ENCODE measurements around the gene ACSF2.
A peak's percentile ranks its signal among the peaks of the same experiment; 100 is the strongest.

ACSF2 gene

GRCh38 chr17:50477976-50478375, 52.0 kb downstream of the ACSF2 start:
- H3K4me3 ChIP-seq (ENCODE audit: severe bottlenecking), result no peak overlapping the region
- H3K9me3 ChIP-seq (ENCODE audit: severe bottlenecking), result no peaks in the 10 kb centered on the region
- ATAC-seq (ENCODE audit: low read depth), result no peak
- H3K27ac ChIP-seq (ENCODE audit: poor library complexity, severe bottlenecking), result peak overlapping the region; percentile 67
- peaks cover 38% of the 10 kb centered on the region for H3K36me3 ChIP-seq (ENCODE audit: low read depth)
- no peak for DNase-seq (ENCODE audit: low spot score)
- no peak for TF ChIP-seq CTCF (IDR thresholded peaks at IDR 0.05; ENCODE audit: poor library complexity, severe bottlenecking)
- no peaks in the 10 kb centered on the region for H3K27me3 ChIP-seq (ENCODE audit: insufficient read depth, poor library complexity, severe bottlenecking)
- H3K4me1 ChIP-seq (ENCODE audit: insufficient read depth, poor library complexity, severe bottlenecking), result peaks cover 15% of the 10 kb centered on the region

- ATAC-seq (ENCODE audit: low read depth) (peak; percentile 83), DNase-seq (ENCODE audit: low spot score) (peak; percentile 89)
- H3K27ac ChIP-seq (ENCODE audit: poor library complexity, severe bottlenecking), result peak within 1 kb of the TSS; percentile 67
- H3K9me3 ChIP-seq (ENCODE audit: severe bottlenecking), result no peaks in the 10 kb centered on the region
- H3K4me3 ChIP-seq (ENCODE audit: severe bottlenecking), result peak within 1 kb of the TSS; percentile 51
- H3K36me3 ChIP-seq (ENCODE audit: low read depth), result peaks cover 38% of the 10 kb centered on the region
- H3K27me3 ChIP-seq (ENCODE audit: insufficient read depth, poor library complexity, severe bottlenecking), result no peaks in the 10 kb centered on the region
- TF ChIP-seq CTCF (IDR thresholded peaks at IDR 0.05; ENCODE audit: poor library complexity, severe bottlenecking), result peak; percentile 97
- peaks cover 15% of the 10 kb centered on the region for H3K4me1 ChIP-seq (ENCODE audit: insufficient read depth, poor library complexity, severe bottlenecking)
Observed at GRCh38 chr17:50478391-50479381, 52.7 kb downstream of the ACSF2 start, which contains the start of gene RSAD1. Gene RSAD1, plus strand, starts transcription at chr17:50478860. Its CDS starts 25 bp downstream, at chr17:50478885.

- no peaks in the 10 kb centered on the region for H3K9me3 ChIP-seq (ENCODE audit: severe bottlenecking)
- H3K27me3 ChIP-seq (ENCODE audit: insufficient read depth, poor library complexity, severe bottlenecking), result no peaks in the 10 kb centered on the region
- DNase-seq (ENCODE audit: low spot score) (no peak), ATAC-seq (ENCODE audit: low read depth) (peak; percentile 48)
- H3K27ac ChIP-seq (ENCODE audit: poor library complexity, severe bottlenecking), result peak overlapping the region; percentile 67
- H3K36me3 ChIP-seq (ENCODE audit: low read depth), result peaks cover 41% of the 10 kb centered on the region
- no peak for TF ChIP-seq CTCF (IDR thresholded peaks at IDR 0.05; ENCODE audit: poor library complexity, severe bottlenecking)
- peak overlapping the region; percentile 51 for H3K4me3 ChIP-seq (ENCODE audit: severe bottlenecking)
- peaks cover 15% of the 10 kb centered on the region for H3K4me1 ChIP-seq (ENCODE audit: insufficient read depth, poor library complexity, severe bottlenecking)
Observed at GRCh38 chr17:50479522-50480141, 53.6 kb downstream of the ACSF2 start.

- no peak overlapping the region for H3K27ac ChIP-seq (ENCODE audit: poor library complexity, severe bottlenecking)
- H3K36me3 ChIP-seq (ENCODE audit: low read depth), result peaks cover 43% of the 10 kb centered on the region
- no peak for TF ChIP-seq CTCF (IDR thresholded peaks at IDR 0.05; ENCODE audit: poor library complexity, severe bottlenecking)
- H3K4me3 ChIP-seq (ENCODE audit: severe bottlenecking), result no peak overlapping the region
- peaks cover 15% of the 10 kb centered on the region for H3K4me1 ChIP-seq (ENCODE audit: insufficient read depth, poor library complexity, severe bottlenecking)
- no peaks in the 10 kb centered on the region for H3K9me3 ChIP-seq (ENCODE audit: severe bottlenecking)
- ATAC-seq (ENCODE audit: low read depth), result no peak
- no peak for DNase-seq (ENCODE audit: low spot score)
- H3K27me3 ChIP-seq (ENCODE audit: insufficient read depth, poor library complexity, severe bottlenecking), result no peaks in the 10 kb centered on the region
Observed at GRCh38 chr17:50480142-50480764, 54.2 kb downstream of the ACSF2 start.

All from RWPE2 (cell line).